DND-41 (cell line): ENCODE measurements around the gene SLC10A7.

ENCODE experiments used
- ATAC-seq: fragments of 200-7000 bp; cut with Tn5 transposase; 3 replicates; pipeline ENCODE4 v1.9.1; 2021; ENCODE audit warnings: low read depth; ENCODE audit not compliant: insufficient read depth
- DNase-seq: peaks from one replicate; pipeline ENCODE4 v3.0.0-alpha.2; 2020
- H2AFZ ChIP-seq: 2 replicates; pipeline ENCODE4 v1.6.0; 2012; ENCODE audit warnings: low read depth, low read length
- H3K27ac ChIP-seq: 2 replicates; pipeline ENCODE4 v1.5.1; 2012; ENCODE audit warnings: low read length, inconsistent platforms
- H3K27me3 ChIP-seq: fragments of 200-600 bp; sonication (generic); 2 replicates; pipeline ENCODE4 v1.6.0; 2012; ENCODE audit warnings: low read length, mild to moderate bottlenecking, inconsistent platforms; ENCODE audit not compliant: insufficient read depth, poor library complexity
- H3K36me3 ChIP-seq: 2 replicates; pipeline ENCODE4 v1.5.1; 2012; ENCODE audit warnings: low read length, inconsistent platforms; ENCODE audit not compliant: insufficient read depth
- H3K4me1 ChIP-seq: 2 replicates; pipeline ENCODE4 v1.5.1; 2012; ENCODE audit warnings: mild to moderate bottlenecking, low read length; ENCODE audit not compliant: insufficient read depth
- H3K4me2 ChIP-seq: 2 replicates; pipeline ENCODE4 v1.6.0; 2012; ENCODE audit warnings: mild to moderate bottlenecking, moderate library complexity, low read length, inconsistent platforms; ENCODE audit not compliant: insufficient read depth
- H3K4me3 ChIP-seq, 2 experiments: fragments of 200-600 bp in 1 of 2; shearing (Covaris generic) in 1 of 2; 2 replicates each; pipeline ENCODE4 v1.5.1; 2012 to 2016; ENCODE audit warnings: inconsistent platforms in 2 of 2, low read length in 2 of 2, mild to moderate bottlenecking in 2 of 2, low read depth in 1 of 2, moderate library complexity in 1 of 2
- H3K79me2 ChIP-seq: 2 replicates; pipeline ENCODE4 v1.6.0; 2012; ENCODE audit warnings: low read length, inconsistent platforms; ENCODE audit not compliant: insufficient read depth
- H3K9ac ChIP-seq: 2 replicates; pipeline ENCODE4 v1.6.0; 2012; ENCODE audit warnings: low read depth, mild to moderate bottlenecking, inconsistent platforms, low read length, moderate library complexity
- H3K9me3 ChIP-seq: 2 replicates; pipeline ENCODE4 v1.5.1; 2012; ENCODE audit warnings: low read length, moderate library complexity, mild to moderate bottlenecking, inconsistent platforms; ENCODE audit not compliant: insufficient read depth, severe bottlenecking
- H4K20me1 ChIP-seq: 2 replicates; pipeline ENCODE4 v1.6.0; 2012; ENCODE audit warnings: low read length; ENCODE audit not compliant: insufficient read depth
- EZH2 ChIP-seq: IDR thresholded peaks from 3 replicates; pipeline ENCODE4 v1.6.1; 2012; ENCODE audit warnings: borderline replicate concordance, low read depth, mild to moderate bottlenecking, moderate library complexity, low read length, inconsistent platforms; ENCODE audit not compliant: severe bottlenecking
- TF ChIP-seq, protein P1 (sequence below): IDR thresholded peaks from 2 replicates; pipeline ENCODE4 v1.5.1; 2012; ENCODE audit warnings: borderline replicate concordance, low read length, moderate library complexity, mild to moderate bottlenecking; ENCODE audit not compliant: poor library complexity, severe bottlenecking; ENCODE audit errors: extremely low read depth

The SLC10A7 gene

DNA sequence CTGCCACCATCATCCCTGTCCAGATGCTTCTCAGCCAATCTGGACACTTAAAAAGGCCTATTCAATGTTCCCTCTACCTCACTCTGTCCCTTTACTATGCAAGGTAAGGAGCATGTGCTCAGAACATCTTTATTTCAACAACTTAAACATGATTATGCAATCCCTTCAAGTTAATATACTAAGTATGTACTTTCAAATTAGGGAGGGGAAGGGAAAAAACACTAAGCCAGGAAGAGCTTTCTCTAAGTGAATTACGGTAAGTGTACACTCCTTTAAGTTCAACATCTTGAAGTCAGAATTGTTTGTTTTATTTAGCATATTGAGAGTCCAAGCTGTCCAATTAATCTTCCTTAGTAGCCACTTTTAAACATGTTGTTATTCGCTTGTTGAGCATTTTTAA, 14.1 kb downstream of the SLC10A7 start:
- Histone ChIP-seq H3K4me1 (no peaks in the 10 kb centered on the region), H2AFZ (no peak overlapping the region), H4K20me1 (no peaks in the 10 kb centered on the region), H3K36me3 (peaks cover 24% of the 10 kb centered on the region; the same call in 1 of the 2 replicates), H3K4me2 (no peak overlapping the region), H3K9me3 (no peaks in the 10 kb centered on the region), H3K4me3 (no peak overlapping the region), H3K27me3 (no peaks in the 10 kb centered on the region), H3K9ac (no peak overlapping the region), H3K27ac (no peak overlapping the region), H3K79me2 (no peaks in the 10 kb centered on the region)
- TF ChIP-seq, protein P1, sequence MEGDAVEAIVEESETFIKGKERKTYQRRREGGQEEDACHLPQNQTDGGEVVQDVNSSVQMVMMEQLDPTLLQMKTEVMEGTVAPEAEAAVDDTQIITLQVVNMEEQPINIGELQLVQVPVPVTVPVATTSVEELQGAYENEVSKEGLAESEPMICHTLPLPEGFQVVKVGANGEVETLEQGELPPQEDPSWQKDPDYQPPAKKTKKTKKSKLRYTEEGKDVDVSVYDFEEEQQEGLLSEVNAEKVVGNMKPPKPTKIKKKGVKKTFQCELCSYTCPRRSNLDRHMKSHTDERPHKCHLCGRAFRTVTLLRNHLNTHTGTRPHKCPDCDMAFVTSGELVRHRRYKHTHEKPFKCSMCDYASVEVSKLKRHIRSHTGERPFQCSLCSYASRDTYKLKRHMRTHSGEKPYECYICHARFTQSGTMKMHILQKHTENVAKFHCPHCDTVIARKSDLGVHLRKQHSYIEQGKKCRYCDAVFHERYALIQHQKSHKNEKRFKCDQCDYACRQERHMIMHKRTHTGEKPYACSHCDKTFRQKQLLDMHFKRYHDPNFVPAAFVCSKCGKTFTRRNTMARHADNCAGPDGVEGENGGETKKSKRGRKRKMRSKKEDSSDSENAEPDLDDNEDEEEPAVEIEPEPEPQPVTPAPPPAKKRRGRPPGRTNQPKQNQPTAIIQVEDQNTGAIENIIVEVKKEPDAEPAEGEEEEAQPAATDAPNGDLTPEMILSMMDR, result no peak
- TF ChIP-seq EZH2, result no peak
- no peak for ATAC-seq
- no peak for DNase-seq

DNA sequence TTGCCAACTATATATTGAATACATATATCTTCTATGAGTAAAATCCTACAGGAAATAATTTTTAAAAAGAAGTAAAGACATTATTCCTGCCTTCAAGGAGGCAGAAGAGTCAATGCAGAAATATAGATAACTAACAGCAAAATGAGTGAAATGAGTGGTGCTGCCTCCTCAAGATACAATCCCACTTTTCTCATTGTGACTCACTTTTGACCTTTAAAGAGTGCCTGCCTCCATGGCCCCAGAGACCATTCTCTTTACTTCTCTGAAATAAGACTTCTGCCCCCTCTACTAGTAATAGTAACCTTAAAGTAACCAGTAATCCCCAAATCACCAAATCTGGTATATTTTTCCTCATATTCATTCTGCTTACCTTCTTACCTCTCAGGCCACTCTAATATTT, 15.5 kb downstream of the SLC10A7 start:
- no peaks in the 10 kb centered on the region for H3K9me3 ChIP-seq
- no peak for TF ChIP-seq EZH2
- H3K27me3 ChIP-seq, result no peaks in the 10 kb centered on the region
- no peak for ATAC-seq
- no peak for DNase-seq
- H3K79me2 ChIP-seq, result no peaks in the 10 kb centered on the region
- H4K20me1 ChIP-seq, result no peaks in the 10 kb centered on the region
- H2AFZ ChIP-seq, result no peak overlapping the region
- H3K4me3 ChIP-seq, result no peak overlapping the region
- H3K36me3 ChIP-seq, result peaks cover 35% of the 10 kb centered on the region; the same call in 1 of the 2 replicates
- H3K4me2 ChIP-seq, result no peak overlapping the region
- no peaks in the 10 kb centered on the region for H3K4me1 ChIP-seq
- no peak overlapping the region for H3K27ac ChIP-seq
- H3K9ac ChIP-seq, result no peak overlapping the region

DNA sequence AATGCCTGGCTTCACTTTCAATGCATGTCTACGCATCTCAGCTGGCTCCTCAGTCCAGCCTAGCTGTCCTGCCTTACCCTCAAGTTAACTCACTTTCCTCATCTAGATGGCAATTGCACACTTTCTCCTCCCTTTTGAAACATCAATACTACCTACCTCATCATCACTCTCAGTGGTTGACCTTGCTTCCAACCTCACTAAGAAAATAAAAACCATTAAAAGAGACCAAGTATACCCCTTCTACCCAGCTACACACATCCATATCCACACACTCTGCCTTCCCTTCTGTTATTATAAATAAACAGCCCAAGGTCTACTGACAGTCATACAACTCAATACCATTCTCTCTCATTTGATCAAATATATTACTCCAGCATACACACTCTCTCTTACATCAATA, 21.5 kb downstream of the SLC10A7 start:
- H3K79me2 ChIP-seq, result no peaks in the 10 kb centered on the region
- ATAC-seq, result no peak

DNA sequence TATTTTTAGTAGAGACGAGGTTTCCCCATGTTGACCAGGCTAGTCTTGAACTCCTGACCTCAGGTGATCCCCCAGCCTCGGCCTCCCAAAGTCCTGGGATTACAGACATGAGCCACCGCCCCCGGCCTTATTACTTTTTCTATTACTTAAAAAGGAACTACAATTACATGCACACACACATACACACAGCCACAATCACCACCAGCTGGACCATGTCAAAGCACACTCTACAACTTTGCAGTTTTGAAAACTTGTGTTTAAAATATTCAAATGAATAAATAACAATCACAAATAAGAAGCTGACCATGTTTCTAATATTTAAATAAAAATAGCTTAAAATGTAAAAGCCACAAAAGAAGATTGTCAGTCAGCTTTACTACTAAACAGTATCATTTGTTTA, 23.4 kb downstream of the SLC10A7 start:
- DNase-seq, result no peak
- ATAC-seq, result no peak
- peaks cover 25% of the 10 kb centered on the region; the same call in 1 of the 2 replicates for H3K36me3 ChIP-seq
- no peaks in the 10 kb centered on the region for H3K27me3 ChIP-seq
- no peaks in the 10 kb centered on the region for H3K9me3 ChIP-seq
- no peaks in the 10 kb centered on the region for H4K20me1 ChIP-seq
- H2AFZ ChIP-seq, result no peak overlapping the region
- TF ChIP-seq, protein P1, result no peak
- TF ChIP-seq EZH2, result no peak
- H3K4me3 ChIP-seq, result no peak overlapping the region
- no peak overlapping the region for H3K27ac ChIP-seq
- H3K4me2 ChIP-seq, result no peak overlapping the region
- H3K9ac ChIP-seq, result no peak overlapping the region
- no peaks in the 10 kb centered on the region for H3K4me1 ChIP-seq
- H3K79me2 ChIP-seq, result no peaks in the 10 kb centered on the region

More for the DNA sequence above, 21.5 kb downstream of the SLC10A7 start:
- H3K4me1 ChIP-seq, result no peaks in the 10 kb centered on the region
- no peak overlapping the region for H3K4me2 ChIP-seq
- no peak overlapping the region for H2AFZ ChIP-seq
- H3K9ac ChIP-seq, result no peak overlapping the region
- H4K20me1 ChIP-seq, result no peaks in the 10 kb centered on the region
- no peak overlapping the region for H3K4me3 ChIP-seq
- no peaks in the 10 kb centered on the region for H3K9me3 ChIP-seq
- H3K36me3 ChIP-seq, result peaks cover 22% of the 10 kb centered on the region; the same call in 1 of the 2 replicates
- H3K27ac ChIP-seq, result no peak overlapping the region
- no peak for DNase-seq
- TF ChIP-seq, protein P1, result no peak
- no peak for TF ChIP-seq EZH2
- no peaks in the 10 kb centered on the region for H3K27me3 ChIP-seq
